IMR-90 (cell line): ENCODE data around the gene GTPBP4. TPM values are rescaled to one million over a fixed set of nuclear protein-coding genes. Genes with fewer than 3 reads are reported as not detected.

Experiments used
- ATAC-seq: fragments of 200-7000 bp; cut with Tn5 transposase; 2 replicates; pipeline ENCODE4 v1.9.1; 2020; ENCODE audit warnings: low read depth, mild to moderate bottlenecking, moderate library complexity
- BruUV-seq: library from RNA; stranded (reverse); fragments of 400-500 nt; replicated peaks from 2 replicates; lab custom pipeline; 2021; lab: Mats Ljungman, UMichigan
- CTCF ChIA-PET: fragments of 300-600 bp; formaldehyde crosslinking; extraction: SDS; loops from one replicate; lab custom pipeline; 2021; ENCODE audit warnings: antibody characterized with exemption; lab: Yijun Ruan, JAX
- POLR2A ChIA-PET: fragments of 300-600 bp; sonication (Branson Sonifier 250); formaldehyde crosslinking; loops from one replicate; lab custom pipeline; 2022; ENCODE audit warnings: antibody characterized with exemption; ENCODE audit not compliant: unreplicated experiment; lab: Charles Lee
- DNase-seq: peaks from one replicate; pipeline ENCODE4 v3.0.0; 2013
- H2AFZ ChIP-seq: replicated peaks from 2 replicates; pipeline ENCODE3; 2013; ENCODE audit warnings: low read length, mild to moderate bottlenecking; ENCODE audit not compliant: poor library complexity
- H2AK5ac ChIP-seq: 2 replicates; pipeline ENCODE4 v1.6.1; 2013; ENCODE audit warnings: low read depth, low read length, inconsistent platforms
- H2AK9ac ChIP-seq: replicated peaks from 2 replicates; pipeline ENCODE3; 2013; ENCODE audit warnings: mild to moderate bottlenecking, low read depth, low read length, moderate library complexity; ENCODE audit not compliant: poor library complexity
- H2BK120ac ChIP-seq: 2 replicates; pipeline ENCODE4 v1.6.1; 2013; ENCODE audit warnings: low read depth, low read length, inconsistent platforms
- H2BK15ac ChIP-seq: 3 replicates; pipeline ENCODE4 v1.6.1; 2013; ENCODE audit warnings: low read depth, low read length, inconsistent platforms
- H2BK20ac ChIP-seq: 2 replicates; pipeline ENCODE4 v1.6.1; 2013; ENCODE audit warnings: low read depth, mild to moderate bottlenecking, inconsistent platforms, low read length, moderate library complexity
- H2BK5ac ChIP-seq: 2 replicates; pipeline ENCODE4 v1.6.1; 2013; ENCODE audit warnings: mild to moderate bottlenecking, low read depth, low read length, inconsistent platforms; ENCODE audit not compliant: poor library complexity, severe bottlenecking
- H3K14ac ChIP-seq: replicated peaks from 2 replicates; pipeline ENCODE4 v1.6.1; 2013; ENCODE audit warnings: low read depth, low read length, inconsistent platforms
- H3K18ac ChIP-seq: 2 replicates; pipeline ENCODE4 v1.6.1; 2013; ENCODE audit warnings: low read depth, low read length, control low read depth
- H3K23ac ChIP-seq: 2 replicates; pipeline ENCODE4 v1.6.1; 2013; ENCODE audit warnings: low read depth, low read length, inconsistent platforms
- H3K27ac ChIP-seq: 2 replicates; pipeline ENCODE4 v1.5.1; 2013; ENCODE audit warnings: mild to moderate bottlenecking, control low read depth, low read length; ENCODE audit not compliant: insufficient read depth
- H3K27me3 ChIP-seq: 2 replicates; pipeline ENCODE4 v1.6.1; 2013; ENCODE audit warnings: low read length; ENCODE audit not compliant: control insufficient read depth, insufficient read depth
- H3K36me3 ChIP-seq: 2 replicates; pipeline ENCODE4 v1.6.1; 2013; ENCODE audit warnings: low read length, mixed read lengths; ENCODE audit not compliant: control insufficient read depth, insufficient read depth
- H3K4ac ChIP-seq: 2 replicates; pipeline ENCODE4 v1.6.1; 2013; ENCODE audit warnings: low read depth, low read length, inconsistent platforms
- H3K4me1 ChIP-seq: 2 replicates; pipeline ENCODE4 v1.6.1; 2013; ENCODE audit warnings: low read length, mixed read lengths; ENCODE audit not compliant: control insufficient read depth, insufficient read depth
- H3K4me2 ChIP-seq: 2 replicates; pipeline ENCODE4 v1.6.1; 2013; ENCODE audit warnings: low read depth, mild to moderate bottlenecking, control low read depth, low read length, moderate library complexity
- H3K4me3 ChIP-seq: 2 replicates; pipeline ENCODE4 v1.5.1; 2013; ENCODE audit warnings: low read depth, mild to moderate bottlenecking, control low read depth, low read length, moderate library complexity; ENCODE audit not compliant: insufficient read depth
- H3K56ac ChIP-seq: 2 replicates; pipeline ENCODE4 v1.6.1; 2013; ENCODE audit warnings: low read length, inconsistent platforms; ENCODE audit not compliant: insufficient read depth; ENCODE audit errors: extremely low read depth
- H3K79me1 ChIP-seq, 2 experiments: 2 replicates each; pipeline ENCODE4 v1.6.1; 2013; ENCODE audit warnings: low read length in 2 of 2, inconsistent platforms in 1 of 2, low read depth in 1 of 2
- H3K9ac ChIP-seq: 2 replicates; pipeline ENCODE4 v1.6.1; 2013; ENCODE audit warnings: low read depth, low read length, control low read depth
- H3K9me1 ChIP-seq: 2 replicates; pipeline ENCODE4 v1.6.1; 2013; ENCODE audit warnings: low read length, inconsistent platforms; ENCODE audit not compliant: insufficient read depth
- H3K9me3 ChIP-seq: 2 replicates; pipeline ENCODE4 v1.6.1; 2013; ENCODE audit warnings: low read length; ENCODE audit not compliant: control insufficient read depth, insufficient read depth
- H4K20me1 ChIP-seq: 2 replicates; pipeline ENCODE4 v1.6.1; 2013; ENCODE audit warnings: low read length, inconsistent platforms; ENCODE audit not compliant: insufficient read depth
- H4K5ac ChIP-seq: 2 replicates; pipeline ENCODE4 v1.6.1; 2013; ENCODE audit warnings: mild to moderate bottlenecking, low read depth, low read length, control low read depth
- H4K8ac ChIP-seq, 2 experiments: 2 replicates each; pipeline ENCODE4 v1.6.1; 2013; ENCODE audit warnings: low read depth in 2 of 2, low read length in 2 of 2, control low read depth in 1 of 2, inconsistent platforms in 1 of 2
- H4K91ac ChIP-seq: 2 replicates; pipeline ENCODE4 v1.6.1; 2013; ENCODE audit warnings: low read depth, low read length, inconsistent platforms; ENCODE audit not compliant: insufficient read depth
- BHLHE40 ChIP-seq: fragments of 150-350 bp; IDR thresholded peaks from 2 replicates; pipeline ENCODE4 v1.6.1; 2016; ENCODE audit warnings: mild to moderate bottlenecking, low read depth, low read length
- CEBPB ChIP-seq: IDR thresholded peaks from 2 replicates; pipeline ENCODE4 v1.6.1; 2012; ENCODE audit warnings: low read depth, low read length, improper control_type of control experiment
- CHD1 ChIP-seq: IDR thresholded peaks from 2 replicates; pipeline ENCODE4 v1.6.1; 2012; ENCODE audit warnings: low read depth, low read length, improper control_type of control experiment
- CTCF ChIP-seq: conservative IDR thresholded peaks from 2 replicates; pipeline ENCODE4 v1.5.1; 2012; ENCODE audit warnings: mild to moderate bottlenecking, low read depth, low read length, improper control_type of control experiment
- ELK1 ChIP-seq: fragments of 150-350 bp; IDR thresholded peaks from 2 replicates; pipeline ENCODE4 v1.6.1; 2016; ENCODE audit warnings: low read depth, mild to moderate bottlenecking, low read length, moderate library complexity, borderline replicate concordance
- FOS ChIP-seq: fragments of 150-350 bp; IDR thresholded peaks from 2 replicates; pipeline ENCODE4 v1.6.1; 2016; ENCODE audit warnings: low read depth, low read length
- MAFK ChIP-seq: IDR thresholded peaks from 2 replicates; pipeline ENCODE4 v1.6.1; 2012; ENCODE audit warnings: low read depth, low read length, improper control_type of control experiment
- MAZ ChIP-seq: IDR thresholded peaks from 2 replicates; pipeline ENCODE4 v1.6.1; 2012; ENCODE audit warnings: low read depth, mild to moderate bottlenecking, low read length, improper control_type of control experiment, moderate library complexity, borderline replicate concordance
- MXI1 ChIP-seq: IDR thresholded peaks from 2 replicates; pipeline ENCODE4 v1.6.1; 2012; ENCODE audit warnings: low read depth, mild to moderate bottlenecking, low read length, moderate library complexity, borderline replicate concordance
- NFE2L2 ChIP-seq: fragments of 150-350 bp; IDR thresholded peaks from 2 replicates; pipeline ENCODE4 v1.6.1; 2016; ENCODE audit warnings: low read depth, mild to moderate bottlenecking, low read length
- POLR2A ChIP-seq: IDR thresholded peaks from 2 replicates; pipeline ENCODE4 v1.6.1; 2012; ENCODE audit warnings: mild to moderate bottlenecking, low read depth, low read length
- RAD21 ChIP-seq: IDR thresholded peaks from 2 replicates; pipeline ENCODE4 v1.6.1; 2012; ENCODE audit warnings: low read length, improper control_type of control experiment
- RCOR1 ChIP-seq: IDR thresholded peaks from 2 replicates; pipeline ENCODE4 v1.6.1; 2012; ENCODE audit warnings: mild to moderate bottlenecking, low read length, improper control_type of control experiment; ENCODE audit not compliant: insufficient replicate concordance
- USF2 ChIP-seq: fragments of 150-350 bp; IDR thresholded peaks from 2 replicates; pipeline ENCODE4 v1.6.1; 2017; ENCODE audit warnings: mild to moderate bottlenecking, antibody characterized with exemption, low read length, low read depth
- WGBS, 2 experiments: methylation state at CpG; one replicate each; pipeline versions ENCODE4 v1.1.5 to v1.1.7; 2013; ENCODE audit warnings: missing lambda C conversion rate in 2 of 2; ENCODE audit not compliant: insufficient read length in 1 of 2; ENCODE audit errors: extremely low coverage in 2 of 2; 5-methylcytosine and 5-hydroxymethylcytosine counted together
- dilution Hi-C: fragments of 300-500 bp; cut with HindIII; formaldehyde crosslinking; loops from one replicate; pipeline ENCODE4 v1.14.3; 2018; ENCODE audit warnings: low sequenced_read_pairs; ENCODE audit not compliant: unreplicated experiment
- in situ Hi-C: fragments of 300-500 bp; cut with MboI; formaldehyde crosslinking; loops from 3 replicates; pipeline ENCODE4 v1.14.3; 2019; ENCODE audit warnings: low sequenced_read_pairs, inconsistent platforms, mixed read lengths
- intact Hi-C: fragments of 100-400 bp; cut with micrococcal nuclease; formaldehyde crosslinking; loops from 2 replicates; pipeline ENCODE4 v1.10.0; 2022
- polyA plus RNA-seq, 3 experiments: library from polyadenylated mRNA; depleted of rRNA; stranded (reverse); fragments of >200 nt; gene quantifications; 2 replicates each; pipeline ENCODE4 v1.2.3, GENCODE V29; 2012; ENCODE audit warnings: low replicate concordance in 1 of 3
- total RNA-seq: library from RNA; depleted of rRNA; stranded (reverse); fragments of >200 nt; gene quantifications from 2 replicates; pipeline ENCODE4 v1.2.3, GENCODE V29; 2012

The GTPBP4 gene
- total and polyA plus RNA-seq, 2 of the 4 experiments (the other 2 are of a cell fraction), result 46.2 to 48.6 TPM

GRCh38 chr10:1068380-1069361 is 80.4 kb downstream of the GTPBP4 start:
- Histone ChIP-seq H3K36me3 (peaks cover 11% of the 10 kb centered on the region), H3K56ac (no peak overlapping the region), H4K8ac (no peak overlapping the region), H3K27ac (no peak overlapping the region), H3K27me3 (no peaks in the 10 kb centered on the region), H2BK20ac (no peak overlapping the region), H2AK9ac (no peak overlapping the region), H3K9me1 (peaks cover 9% of the 10 kb centered on the region; the same call in 1 of the 2 replicates), H2AFZ (no peak overlapping the region), H3K79me1 (peaks cover 18 to 53% of the 10 kb centered on the region in 2 experiments), H4K20me1 (peaks cover 10% of the 10 kb centered on the region; the same call in 1 of the 2 replicates), H3K4ac (no peak overlapping the region), H2AK5ac (no peak overlapping the region), H3K23ac (no peak overlapping the region), H3K4me2 (no peak overlapping the region), H2BK15ac (no peak overlapping the region), H2BK5ac (no peak overlapping the region), H3K9ac (no peak overlapping the region), H3K18ac (no peak overlapping the region), H3K4me3 (no peak overlapping the region), H3K4me1 (no peaks in the 10 kb centered on the region), H3K14ac (no peak overlapping the region), H4K91ac (no peak overlapping the region), H3K9me3 (no peaks in the 10 kb centered on the region), H4K5ac (no peak overlapping the region), H2BK120ac (no peak overlapping the region)
- ChIA-PET CTCF (interaction anchor here (0.9 kb wide), 1 partner anchor 12 kb away, joined by 3 read pairs; no protein-coding TSS in a partner anchor), POLR2A (no interaction called here)
- BruUV-seq, result no TSS peak
- intact Hi-C loops (no loop called here), dilution Hi-C loops (no loop called here), in situ Hi-C loops (no loop called here)
- ATAC-seq, result no peak
- no peak for DNase-seq
- 100% methylated on average over 2 of the region's 10 CpGs; no CpG with 5 or more reads in 1 of the 2 experiments for WGBS, 2 experiments
- TF ChIP-seq CTCF, result no peak
- TF ChIP-seq CEBPB, result no peak
- no peak for TF ChIP-seq ELK1
- no peak for TF ChIP-seq POLR2A
- TF ChIP-seq CHD1, result no peak
- no peak for TF ChIP-seq USF2
- TF ChIP-seq MAZ, result no peak
- TF ChIP-seq BHLHE40, result no peak
- TF ChIP-seq MAFK, result no peak
- TF ChIP-seq NFE2L2, result no peak
- no peak for TF ChIP-seq MXI1
- no peak for TF ChIP-seq RAD21
- no peak for TF ChIP-seq FOS
- TF ChIP-seq RCOR1, result no peak
